Fibroblast of lung (primary cell): ENCODE data around the gene CABLES2. TPM values are rescaled to one million over a fixed set of nuclear protein-coding genes. Genes with fewer than 3 reads are reported as not detected.

Experiments used
- DNase-seq, 2 donors: peaks; one replicate each; pipeline versions ENCODE4 v3.0.0 to v3.0.0-alpha.2; 2010; ENCODE audit warnings: low read depth in 2 of 2
- H2AFZ ChIP-seq: 2 replicates; pipeline ENCODE4 v1.5.1; 2012; ENCODE audit warnings: low read length, control low read depth, inconsistent platforms
- H3K27ac ChIP-seq: 2 replicates; pipeline ENCODE4 v1.5.1; 2011; ENCODE audit warnings: low read length, control low read depth; ENCODE audit not compliant: insufficient read depth
- H3K27me3 ChIP-seq: 2 replicates; pipeline ENCODE4 v1.5.1; 2011; ENCODE audit warnings: mild to moderate bottlenecking, low read length; ENCODE audit not compliant: control insufficient read depth, insufficient read depth
- H3K36me3 ChIP-seq: 2 replicates; pipeline ENCODE4 v1.5.1; 2011; ENCODE audit warnings: low read length; ENCODE audit not compliant: control insufficient read depth, insufficient read depth
- H3K4me1 ChIP-seq: 2 replicates; pipeline ENCODE4 v1.5.1; 2011; ENCODE audit warnings: low read length; ENCODE audit not compliant: control insufficient read depth, insufficient read depth; ENCODE audit errors: extremely low read depth
- H3K4me2 ChIP-seq: 2 replicates; pipeline ENCODE4 v1.5.1; 2011; ENCODE audit warnings: low read length, control low read depth; ENCODE audit not compliant: insufficient read depth; ENCODE audit errors: extremely low read depth
- H3K4me3 ChIP-seq, 4 experiments: fragments of 200-600 bp in 1 of 4; sonication (generic) in 1 of 4; replicated peaks in 1 of 4; 2 replicates each; pipeline ENCODE4 v1.5.1; 2011 to 2016; ENCODE audit warnings: low read length in 4 of 4, low read depth in 3 of 4, mild to moderate bottlenecking in 3 of 4, control low read depth in 2 of 4, inconsistent platforms in 1 of 4, mixed read lengths in 1 of 4; ENCODE audit not compliant: insufficient read depth in 1 of 4; ENCODE audit errors: control extremely low read depth in 1 of 4
- H3K79me2 ChIP-seq: 2 replicates; pipeline ENCODE4 v1.5.1; 2012; ENCODE audit warnings: mild to moderate bottlenecking, low read length, inconsistent platforms; ENCODE audit not compliant: control insufficient read depth, insufficient read depth
- H3K9ac ChIP-seq: 2 replicates; pipeline ENCODE4 v1.5.1; 2011; ENCODE audit warnings: mild to moderate bottlenecking, low read length, control low read depth; ENCODE audit not compliant: insufficient read depth
- H3K9me3 ChIP-seq: 2 replicates; pipeline ENCODE4 v1.5.1; 2012; ENCODE audit warnings: low read depth, low read length; ENCODE audit not compliant: control insufficient read depth, insufficient read depth
- H4K20me1 ChIP-seq: 2 replicates; pipeline ENCODE4 v1.5.1; 2011; ENCODE audit warnings: low read length; ENCODE audit not compliant: control insufficient read depth, insufficient read depth; ENCODE audit errors: extremely low read depth
- CTCF ChIP-seq, 2 donors: IDR thresholded peaks in 1 of 2; conservative IDR thresholded peaks in 1 of 2; 1 replicate in 1 of 2; 2 replicates in 1 of 2; pipeline ENCODE4 v1.5.1; 2011 to 2012; ENCODE audit warnings: low read length in 2 of 2, control low read depth in 1 of 2, inconsistent platforms in 1 of 2, low read depth in 1 of 2, mild to moderate bottlenecking in 1 of 2
- EZH2 ChIP-seq: IDR thresholded peaks from 2 replicates; pipeline ENCODE4 v1.5.1; 2012; ENCODE audit warnings: low read length, control low read depth, mild to moderate bottlenecking; ENCODE audit errors: missing control alignments
- polyA plus RNA-seq, 2 donors: library from polyadenylated mRNA; depleted of rRNA in 1 of 2; stranded (reverse) in 1 of 2; unstranded in 1 of 2; fragments of >200 nt; gene quantifications; 2 replicates each; pipeline ENCODE4 v1.2.1, GENCODE V29; 2011 to 2012; ENCODE audit warnings: missing spikeins in 1 of 2
- total RNA-seq: library from RNA; depleted of rRNA; stranded (reverse); fragments of >200 nt; gene quantifications from 2 replicates; pipeline ENCODE4 v1.2.1, GENCODE V29; 2014

CABLES2 gene
- total and polyA plus RNA-seq, 2 donors (not counting 1 experiment from before 2014, with no cell fraction given), result 0.66 to 2.9 TPM

- Histone ChIP-seq H3K4me2 (no peak overlapping the region), H3K4me1 (peaks cover 5% of the 10 kb centered on the region), H3K27me3 (no peaks in the 10 kb centered on the region), H3K9me3 (no peaks in the 10 kb centered on the region), H3K4me3 (no peak overlapping the region), H3K27ac (no peak overlapping the region), H2AFZ (no peak overlapping the region), H3K36me3 (peaks cover 20% of the 10 kb centered on the region), H3K9ac (no peak overlapping the region), H4K20me1 (no peaks in the 10 kb centered on the region), H3K79me2 (peaks cover 26% of the 10 kb centered on the region)
- DNase-seq, result no peak
- TF ChIP-seq EZH2, result no peak
- no peak for TF ChIP-seq CTCF (conservative IDR thresholded peaks at IDR 0.05 in 1 of 2, IDR thresholded peaks at IDR 0.05 in 1 of 2; ENCODE audit: low read depth in 1 of 2, low read length in 2 of 2)
These were observed 15.7 kb downstream of the CABLES2 start for GRCh38 chr20:62391165-62392076.

GRCh38 chr20:62390317-62391164 lies 16.5 kb downstream of the CABLES2 start:
- peaks cover 33% of the 10 kb centered on the region for H3K79me2 ChIP-seq
- H3K9me3 ChIP-seq, result no peaks in the 10 kb centered on the region
- H3K27ac ChIP-seq, result no peak overlapping the region
- peaks cover 20% of the 10 kb centered on the region for H3K36me3 ChIP-seq
- no peak for DNase-seq
- peaks cover 5% of the 10 kb centered on the region for H3K4me1 ChIP-seq
- no peak overlapping the region for H3K9ac ChIP-seq
- no peak overlapping the region for H2AFZ ChIP-seq
- no peak overlapping the region for H3K4me3 ChIP-seq
- H4K20me1 ChIP-seq, result no peaks in the 10 kb centered on the region
- TF ChIP-seq EZH2 (no peak), CTCF (conservative IDR thresholded peaks at IDR 0.05 in 1 of 2, IDR thresholded peaks at IDR 0.05 in 1 of 2; ENCODE audit: low read depth in 1 of 2, low read length in 2 of 2) (no peak)
- no peak overlapping the region for H3K4me2 ChIP-seq
- no peaks in the 10 kb centered on the region for H3K27me3 ChIP-seq

- no peak overlapping the region for H3K9ac ChIP-seq
- H3K4me1 ChIP-seq, result peaks cover 9% of the 10 kb centered on the region
- H4K20me1 ChIP-seq, result no peaks in the 10 kb centered on the region
- no peaks in the 10 kb centered on the region for H3K27me3 ChIP-seq
- H3K4me2 ChIP-seq, result no peak overlapping the region
- DNase-seq, result no peak
- H3K79me2 ChIP-seq, result peaks cover 39% of the 10 kb centered on the region
- no peak overlapping the region for H2AFZ ChIP-seq
- no peaks in the 10 kb centered on the region for H3K9me3 ChIP-seq
- H3K4me3 ChIP-seq, result no peak overlapping the region
- H3K27ac ChIP-seq, result no peak overlapping the region
- peaks cover 20% of the 10 kb centered on the region for H3K36me3 ChIP-seq
- no peak for TF ChIP-seq CTCF (conservative IDR thresholded peaks at IDR 0.05 in 1 of 2, IDR thresholded peaks at IDR 0.05 in 1 of 2; ENCODE audit: low read depth in 1 of 2, low read length in 2 of 2)
- TF ChIP-seq EZH2, result no peak
These were observed 17.4 kb downstream of the CABLES2 start for GRCh38 chr20:62389601-62390087.
